HepG2 (cell line): Measurements from ENCODE around the gene KRT17. TPM values are rescaled to one million over a fixed set of nuclear protein-coding genes. Genes with fewer than 3 reads are reported as not detected.
A peak's percentile ranks its signal among the peaks of the same experiment; 100 is the strongest.

ENCODE experiments used
- ATAC-seq: fragments of 200-7000 bp; cut with Tn5 transposase; 3 replicates; pipeline ENCODE4 v1.9.1; 2020; ENCODE audit warnings: mild to moderate bottlenecking, moderate library complexity
- Bru-seq: library from RNA; stranded (reverse); fragments of 400-500 nt; gene quantifications from one replicate; lab custom pipeline; 2021; lab: Mats Ljungman, UMichigan
- BruChase-seq, 2 experiments: library from RNA; stranded (reverse); fragments of 400-500 nt; gene quantifications; one replicate each; lab custom pipeline; 2021; lab: Mats Ljungman, UMichigan
- BruUV-seq: library from RNA; stranded (reverse); fragments of 400-500 nt; replicated peaks from 2 replicates; lab custom pipeline; 2021; lab: Mats Ljungman, UMichigan
- CTCF ChIA-PET: fragments of 300-600 bp; formaldehyde crosslinking; extraction: SDS; loops from one replicate; lab custom pipeline; 2021; ENCODE audit warnings: low total read pairs, inconsistent platforms, low intra/inter-chr PET ratio; lab: Yijun Ruan, JAX
- POLR2A ChIA-PET: fragments of 350-600 bp; sonication (Branson Sonifier 250); formaldehyde crosslinking; loops from one replicate; lab custom pipeline; 2020; ENCODE audit warnings: antibody characterized with exemption, inconsistent platforms; lab: Yijun Ruan, JAX
- DNase-seq: peaks from one replicate; pipeline ENCODE4 v3.0.0-alpha.2; 2015; ENCODE audit warnings: low spot score
- FAIRE-seq: peaks from 3 replicates; lab custom pipeline; 2011; peaks lifted over from hg19 to GRCh38; lab: Jason Lieb, UNC
- H2AFZ ChIP-seq: one replicate; pipeline ENCODE4 v1.6.1; 2011; ENCODE audit warnings: low read length, inconsistent platforms
- H3K27ac ChIP-seq: fragments of 300-600 bp; 3 replicates; pipeline ENCODE4 v1.8.0; 2011; ENCODE audit warnings: mixed run types, mild to moderate bottlenecking, mixed read lengths, low read length, inconsistent platforms; ENCODE audit not compliant: insufficient read depth; ENCODE audit errors: extremely low read length
- H3K27me3 ChIP-seq, 2 experiments: fragments of 200-600 bp in 1 of 2; 2 replicates in 1 of 2; 3 replicates in 1 of 2; pipeline versions ENCODE4 v1.6.0 to v1.8.0; 2011; ENCODE audit warnings: low read length in 2 of 2, mild to moderate bottlenecking in 2 of 2, moderate library complexity in 2 of 2, inconsistent platforms in 1 of 2; ENCODE audit not compliant: insufficient read depth in 2 of 2, control insufficient read depth in 1 of 2
- H3K36me3 ChIP-seq, 2 experiments: fragments of 200-600 bp in 1 of 2; replicated peaks in 1 of 2; 2 replicates in 1 of 2; 3 replicates in 1 of 2; pipeline versions ENCODE4 v1.5.1 to v1.8.0; 2011; ENCODE audit warnings: low read length in 2 of 2, inconsistent platforms in 1 of 2; ENCODE audit not compliant: insufficient read depth in 2 of 2, control insufficient read depth in 1 of 2
- H3K4me1 ChIP-seq: 2 replicates; pipeline ENCODE4 v1.5.1; 2012; ENCODE audit warnings: low read length, inconsistent platforms; ENCODE audit not compliant: insufficient read depth
- H3K4me2 ChIP-seq: 2 replicates; pipeline ENCODE4 v1.6.0; 2011; ENCODE audit warnings: low read depth, low read length, inconsistent platforms
- H3K4me3 ChIP-seq, 3 experiments: fragments of 200-600 bp in 1 of 3; sonication (generic), shearing (Covaris generic) in 1 of 3; replicated peaks in 1 of 3; 2 replicates each; pipeline ENCODE4 v1.5.1; 2011 to 2016; ENCODE audit warnings: low read length in 3 of 3, inconsistent platforms in 2 of 3, low read depth in 2 of 3, mild to moderate bottlenecking in 2 of 3, control low read depth in 1 of 3, mixed read lengths in 1 of 3; ENCODE audit not compliant: insufficient read depth in 1 of 3
- H3K79me2 ChIP-seq: one replicate; pipeline ENCODE4 v1.6.1; 2011; ENCODE audit warnings: low read length, inconsistent platforms; ENCODE audit not compliant: insufficient read depth
- H3K9ac ChIP-seq: 2 replicates; pipeline ENCODE4 v1.6.0; 2011; ENCODE audit warnings: mild to moderate bottlenecking, low read depth, low read length, inconsistent platforms; ENCODE audit not compliant: insufficient read depth
- H3K9me3 ChIP-seq: 2 replicates; pipeline ENCODE4 v1.5.1; 2012; ENCODE audit warnings: mild to moderate bottlenecking, low read length
- H4K20me1 ChIP-seq: 2 replicates; pipeline ENCODE4 v1.6.0; 2011; ENCODE audit warnings: inconsistent platforms, mild to moderate bottlenecking, low read length, moderate library complexity; ENCODE audit not compliant: insufficient read depth
- ATF3 ChIP-seq: sonication (generic); formaldehyde crosslinking; IDR thresholded peaks from 2 replicates; pipeline ENCODE4 v1.4.0; 2020; ENCODE audit warnings: missing genetic modification reagents
- ATF4 ChIP-seq, 2 experiments: fragments of 450-650 bp in 1 of 2; sonication (generic) in 1 of 2; formaldehyde crosslinking; IDR thresholded peaks; 2 replicates each; pipeline versions ENCODE4 v1.5.0 to v1.8.0; 2020 to 2022; ENCODE audit warnings: mild to moderate bottlenecking in 1 of 2, missing genetic modification reagents in 1 of 2
- CEBPG ChIP-seq: IDR thresholded peaks from 2 replicates; pipeline ENCODE4 v1.6.1; 2016
- FOXP1 ChIP-seq, 2 experiments: fragments of 450-650 bp in 1 of 2; IDR thresholded peaks; 2 replicates each; pipeline ENCODE4 v1.6.1; 2017 to 2018; ENCODE audit warnings: antibody characterized with exemption in 1 of 2
- GABPA ChIP-seq, 2 experiments: IDR thresholded peaks; 2 replicates each; pipeline ENCODE4 v1.6.1; 2011 to 2016; ENCODE audit warnings: low read depth in 2 of 2, low read length in 1 of 2, missing biosample characterization in 1 of 2, missing genetic modification characterization in 1 of 2
- MEIS1 ChIP-seq: sonication (generic); formaldehyde crosslinking; IDR thresholded peaks from 2 replicates; pipeline ENCODE4 v1.9.0; 2021; ENCODE audit warnings: mild to moderate bottlenecking, missing genetic modification reagents, moderate library complexity, borderline replicate concordance
- PRDM10 ChIP-seq: sonication (generic); formaldehyde crosslinking; IDR thresholded peaks from 2 replicates; pipeline ENCODE4 v1.4.0; 2020; ENCODE audit warnings: low read depth, missing genetic modification reagents
- SAP130 ChIP-seq: IDR thresholded peaks from 2 replicates; pipeline ENCODE4 v1.6.1; 2016; ENCODE audit warnings: low read depth
- ZNF362 ChIP-seq: sonication (generic); formaldehyde crosslinking; IDR thresholded peaks from 2 replicates; pipeline ENCODE4 v1.4.0; 2020; ENCODE audit warnings: missing genetic modification reagents, mild to moderate bottlenecking, borderline replicate concordance
- ZNF549 ChIP-seq: sonication (generic); formaldehyde crosslinking; IDR thresholded peaks from 2 replicates; pipeline ENCODE4 v1.5.0; 2020; ENCODE audit warnings: missing genetic modification reagents
- WGBS: methylation state at CpG from one replicate; pipeline ENCODE4 v1.1.6; 2017; ENCODE audit warnings: low lambda C conversion rate; 5-methylcytosine and 5-hydroxymethylcytosine counted together
- in situ Hi-C: cut with HindIII; loops from 2 replicates; pipeline ENCODE4 v1.10.0; 2017; ENCODE audit warnings: low pct_unique_long_range_greater_than_20kb; ENCODE audit not compliant: extremely low pct_ligation_motif_present
- intact Hi-C: fragments of 100-400 bp; cut with micrococcal nuclease; formaldehyde crosslinking; loops from one replicate; pipeline ENCODE4 v1.10.0; 2022; ENCODE audit not compliant: unreplicated experiment
- long read RNA-seq, 2 experiments: library from RNA in 1 of 2; library from polyadenylated mRNA in 1 of 2; stranded (forward) in 1 of 2; unstranded in 1 of 2; transcript quantifications; one replicate each; pipeline ENCODE4 v2.0.0, GENCODE V29; 2019 to 2022
- polyA minus RNA-seq, 3 experiments: library from RNA; depleted of rRNA, polyadenylated mRNA; stranded (reverse); fragments of >200 nt; gene quantifications; 2 replicates each; pipeline ENCODE4 v1.2.3, GENCODE V29; 2011; ENCODE audit warnings: low replicate concordance in 1 of 3
- polyA plus RNA-seq, 8 experiments: library from polyadenylated mRNA; depleted of rRNA in 3 of 8; stranded (reverse) in 7 of 8; unstranded in 1 of 8; fragments of >200 nt; fragmentation: Illumina TruSeq in 4 of 8; extraction: Trizol in 4 of 8; gene quantifications; 2 replicates each; pipeline versions ENCODE4 v1.2.1 to v1.2.3, GENCODE V29; 2011 to 2016; ENCODE audit warnings: low read depth in 4 of 8, missing spikeins in 1 of 8, mixed read lengths in 1 of 8; ENCODE audit not compliant: insufficient read depth in 1 of 8
- total RNA-seq, 5 experiments: library from RNA; depleted of rRNA; stranded (reverse); fragments of >200 nt; fragmentation: Illumina TruSeq; extraction: Trizol; gene quantifications; 2 replicates each; pipeline ENCODE4 v1.2.3, GENCODE V29; 2016; ENCODE audit warnings: low read depth in 1 of 5

The KRT17 gene
- total RNA-seq (2016; rRNA removed; fragmentation: Illumina TruSeq; extraction: Trizol), result 0.52 and 0.82 TPM in 2 replicates
- 0.40 and 0.44 TPM in 2 replicates for total RNA-seq (2016; cell fraction: cytosol; rRNA removed; fragmentation: Illumina TruSeq; extraction: Trizol; ENCODE audit: low read depth)
- total RNA-seq (2016; cell fraction: insoluble cytoplasmic fraction; rRNA removed; fragmentation: Illumina TruSeq; extraction: Trizol), result 0.40 and 0.54 TPM in 2 replicates
- total RNA-seq (2016; cell fraction: membrane; rRNA removed; fragmentation: Illumina TruSeq; extraction: Trizol), result 0.38 and 0.65 TPM in 2 replicates
- 1.4 TPM in 1 of 2 replicates, not detected in the other for total RNA-seq (2016; cell fraction: nucleus; rRNA removed; fragmentation: Illumina TruSeq; extraction: Trizol)
- 0.38 and 0.47 TPM in 2 replicates for polyA plus RNA-seq (2011; rRNA removed)
- polyA plus RNA-seq (2011; cell fraction: cytosol; rRNA removed), result 0.43 and 0.50 TPM in 2 replicates
- 0.23 and 0.66 TPM in 2 replicates for polyA plus RNA-seq (2011; cell fraction: nucleus; rRNA removed)
- 0.28 TPM in 1 of 2 replicates, not detected in the other for polyA plus RNA-seq (2012)
- 0.54 and 0.71 TPM in 2 replicates for polyA plus RNA-seq (2016; cell fraction: cytosol; fragmentation: Illumina TruSeq; extraction: Trizol; ENCODE audit: low read depth)
- polyA plus RNA-seq (2016; cell fraction: insoluble cytoplasmic fraction; fragmentation: Illumina TruSeq; extraction: Trizol; ENCODE audit: low read depth), result 0.70 and 0.84 TPM in 2 replicates
- polyA plus RNA-seq (2016; cell fraction: membrane; fragmentation: Illumina TruSeq; extraction: Trizol; ENCODE audit: low read depth), result 0.35 and 1.0 TPM in 2 replicates
- polyA plus RNA-seq (2016; cell fraction: nucleus; fragmentation: Illumina TruSeq; extraction: Trizol; ENCODE audit: insufficient read depth, low read depth), result 0.55 and 0.81 TPM in 2 replicates
- 0.32 and 1,101 TPM in 2 replicates for polyA minus RNA-seq (2011; rRNA and poly(A)+ RNA removed; ENCODE audit: low replicate concordance)
- polyA minus RNA-seq (2011; cell fraction: cytosol; rRNA and poly(A)+ RNA removed), result 9.0 and 16.5 TPM in 2 replicates
- polyA minus RNA-seq (2011; cell fraction: nucleus; rRNA and poly(A)+ RNA removed), result 3.5 and 5.9 TPM in 2 replicates
- Bru-seq, nascent RNA, result percentile 12 among the genes with signal in this experiment
- percentile 34 among the genes with signal in this experiment for BruChase-seq, experiment 1, labeled RNA remaining after a 6-hour chase
- percentile 25 among the genes with signal in this experiment for BruChase-seq, experiment 2, labeled RNA remaining after a 2-hour chase
- long read RNA-seq, experiment 1, result 0 reads
- long read RNA-seq, experiment 2, partial matches to known transcripts, result 0 of 2 reads
- long read RNA-seq, experiment 2, other reads (novel, unspliced or antisense), result 0 of 2 reads

GRCh38 chr17:41624208-41625101, at the start of gene KRT17:
TSS of gene KRT17 (minus strand) at chr17:41624575. CDS start at chr17:41624509, 66 bp downstream.
- Histone ChIP-seq H3K4me2 (0 out of 2 replicates have a peak within 1 kb of the TSS, but pooled peaks have one; percentile 7), H3K4me3 (no peak within 1 kb of the TSS), H3K4me1 (no peaks in the 10 kb centered on the region; the same call in 1 of the 2 replicates), H2AFZ (no peak within 1 kb of the TSS), H3K36me3 (no peaks in the 10 kb centered on the region), H3K27me3 (peaks cover 11 to 48% of the 10 kb centered on the region in 2 experiments; a peak in 4 of 5 replicates), H3K27ac (no peak within 1 kb of the TSS), H3K9me3 (no peaks in the 10 kb centered on the region), H4K20me1 (no peaks in the 10 kb centered on the region), H3K79me2 (no peaks in the 10 kb centered on the region), H3K9ac (no peak within 1 kb of the TSS)
- 14% methylated on average over 25 of the region's 33 CpGs for WGBS
- ChIA-PET POLR2A (no interaction called here), CTCF (no interaction called here)
- DNase-seq, result no peak
- no TSS peak for BruUV-seq
- ATAC-seq, result peak; percentile 74
- FAIRE-seq, result no peak
- intact Hi-C loops (no loop called here), in situ Hi-C loops (no loop called here)
- TF ChIP-seq ZNF362 (CRISPR knock-in tag), result no peak
- no peak for TF ChIP-seq GABPA (IDR thresholded peaks at IDR 0.05; ENCODE audit: low read depth, low read length)
- TF ChIP-seq GABPA (CRISPR knock-in tag; IDR thresholded peaks at IDR 0.05; ENCODE audit: low read depth), result no peak
- no peak for TF ChIP-seq MEIS1 (CRISPR knock-in tag)
- TF ChIP-seq SAP130, result no peak
- 0 out of 4 replicates have a peak, but pooled peaks of 1 of the 2 experiments have one; percentile 35 for TF ChIP-seq ATF4 (CRISPR knock-in tag; IDR thresholded peaks at IDR 0.05)
- TF ChIP-seq FOXP1 (IDR thresholded peaks at IDR 0.05), result no peak
- TF ChIP-seq FOXP1 (CRISPR knock-in tag; IDR thresholded peaks at IDR 0.05), result no peak
- no peak for TF ChIP-seq PRDM10 (CRISPR knock-in tag)
- 0 out of 2 replicates have a peak, but pooled peaks have one; percentile 38 for TF ChIP-seq ATF3 (CRISPR knock-in tag)
- no peak for TF ChIP-seq ZNF549 (CRISPR knock-in tag)
- 0 out of 2 replicates have a peak, but pooled peaks have one; percentile 41 for TF ChIP-seq CEBPG (CRISPR knock-in tag)
